ENCODE results near the gene EXOC3. TPM values are rescaled to one million over a fixed set of nuclear protein-coding genes. Genes with fewer than 3 reads are reported as not detected.

EXOC3 gene
- total and polyA plus RNA-seq, 12 donors, result 29.0 to 44.7 (median 40.0) TPM

GRCh38 chr5:428754-429452 is 14.1 kb upstream of the EXOC3 start:
- H3K4me1 ChIP-seq, result no peaks in the 10 kb centered on the region
- H3K36me3 ChIP-seq, result no peaks in the 10 kb centered on the region
- ATAC-seq (no peak), DNase-seq (no peak)
- no peak for TF ChIP-seq CTCF (IDR thresholded peaks at IDR 0.05)
- 81 to 88% methylated on average over 22 of the region's 22 CpGs for WGBS, 2 donors
- intact Hi-C loops (cut with DNase I), result no loop called here
- no peak overlapping the region for H3K27ac ChIP-seq
- H3K9me3 ChIP-seq, result no peaks in the 10 kb centered on the region
- H3K4me3 ChIP-seq, result no peak overlapping the region
- H3K27me3 ChIP-seq, result peaks cover 0 to 41% (median 0%) of the 10 kb centered on the region in 7 donors

- intact Hi-C loops (cut with DNase I), result loop anchor here in 2 of 10 donors (5.0 kb wide), 2 partner anchors 112 to 242 kb away; no protein-coding TSS in a partner anchor
- Histone ChIP-seq H3K27ac (no peak overlapping the region), H3K36me3 (no peaks in the 10 kb centered on the region), H3K4me3 (no peak overlapping the region), H3K4me1 (no peaks in the 10 kb centered on the region), H3K9me3 (no peaks in the 10 kb centered on the region), H3K27me3 (peaks cover 0 to 44% (median 0%) of the 10 kb centered on the region in 7 donors)
- 64 to 70% methylated on average over 35 of the region's 35 CpGs for WGBS, 2 donors
- no peak for DNase-seq
- ATAC-seq, result peak in 2 of 8 donors; percentile 13 to 27
- no peak for TF ChIP-seq CTCF (IDR thresholded peaks at IDR 0.05)
These were observed 13.4 kb upstream of the EXOC3 start for GRCh38 chr5:429453-430188.

- TF ChIP-seq CTCF (IDR thresholded peaks at IDR 0.05), result no peak
- Histone ChIP-seq H3K4me3 (no peak overlapping the region), H3K9me3 (no peaks in the 10 kb centered on the region), H3K27ac (no peak overlapping the region), H3K4me1 (no peaks in the 10 kb centered on the region), H3K36me3 (no peaks in the 10 kb centered on the region), H3K27me3 (peaks cover 0 to 39% (median 0%) of the 10 kb centered on the region in 7 donors)
- WGBS, 2 donors, result 77 to 81% methylated on average over 25 of the region's 25 CpGs
- no peak for DNase-seq
- ATAC-seq, result peak in 1 of 8 donors; percentile 32
- intact Hi-C loops (cut with DNase I), result loop anchor here in 2 of 10 donors (5.0 kb wide), 2 partner anchors 113 to 243 kb away; no protein-coding TSS in a partner anchor
These were observed 12.6 kb upstream of the EXOC3 start for GRCh38 chr5:430214-430925.

Data from heart right ventricle (tissue), 16 donors.